Cardiac fibroblast (primary cell): ENCODE measurements around the gene MINDY2.
"Not testable (repeated sequence)": the region's sequence is repeated elsewhere in the genome, so short reads cannot be mapped to it uniquely, and the experiment has no call there.

Experiments
- DNase-seq, 2 donors: peaks; one replicate each; pipeline versions ENCODE4 v3.0.0 to v3.0.0-alpha.2; 2010; ENCODE audit warnings: low read depth in 2 of 2
- H3K4me3 ChIP-seq, 2 donors: replicated peaks in 1 of 2; 1 replicate in 1 of 2; 2 replicates in 1 of 2; pipeline ENCODE4 v1.5.1; 2011; ENCODE audit warnings: low read depth in 2 of 2, low read length in 2 of 2, mild to moderate bottlenecking in 2 of 2, moderate library complexity in 1 of 2
- CTCF ChIP-seq: IDR thresholded peaks from one replicate; pipeline ENCODE4 v1.5.1; 2011; ENCODE audit warnings: low read depth, mild to moderate bottlenecking, low read length, inconsistent platforms

MINDY2 gene

GRCh38 chr15:58797505-58797904 is 26.4 kb downstream of the MINDY2 start:
- no peak for TF ChIP-seq CTCF
- no peak for DNase-seq
- no peak overlapping the region for H3K4me3 ChIP-seq

- peak in 1 of 2 donors; percentile 32 for DNase-seq
- no peak for TF ChIP-seq CTCF
Observed at GRCh38 chr15:58805095-58805494, 34.0 kb downstream of the MINDY2 start.

GRCh38 chr15:58823267-58823666 is 52.2 kb downstream of the MINDY2 start:
- H3K4me3 ChIP-seq, DNase-seq: not testable (repeated sequence)

More at GRCh38 chr15:58805095-58805494, 34.0 kb downstream of the MINDY2 start:
- H3K4me3 ChIP-seq = no peak overlapping the region

- TF ChIP-seq CTCF = no peak
- no peak for DNase-seq
Observed at GRCh38 chr15:58830556-58830955, 59.5 kb downstream of the MINDY2 start.

DNA sequence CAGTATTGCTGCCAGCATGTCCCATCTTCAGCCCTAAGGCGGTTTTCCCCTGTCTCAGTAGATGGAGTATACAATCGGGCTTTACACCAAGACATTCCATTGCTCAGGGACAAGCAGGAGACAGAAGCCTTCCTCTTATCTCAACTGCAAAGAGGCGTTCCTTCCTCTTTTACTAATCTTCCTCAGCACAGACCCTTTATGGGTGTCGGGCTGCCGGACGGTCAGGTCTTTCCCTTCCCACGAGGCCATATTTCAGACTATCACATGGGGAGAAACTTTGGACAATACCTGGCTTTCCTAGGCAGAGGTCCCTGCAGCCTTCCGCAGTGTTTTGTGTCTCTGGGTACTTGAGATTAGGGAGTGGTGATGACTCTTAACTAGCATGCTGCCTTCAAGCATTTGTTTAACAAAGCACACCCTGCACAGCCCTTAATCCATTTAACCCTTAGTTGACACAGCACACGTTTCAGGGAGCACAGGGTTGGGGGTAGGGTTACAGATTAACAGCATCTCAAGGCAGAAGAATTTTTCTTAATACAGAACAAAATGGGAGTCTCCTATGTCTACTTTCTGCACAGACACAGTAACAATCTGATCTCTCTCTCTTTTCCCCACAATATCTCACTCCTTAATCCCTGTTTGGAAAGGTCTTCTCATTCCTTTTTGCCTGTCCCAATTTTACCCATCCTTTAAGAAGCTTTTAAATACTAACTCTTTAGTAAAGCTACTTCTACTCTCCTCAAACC is 62.8 kb downstream of the MINDY2 start:
- not testable (repeated sequence) for DNase-seq, H3K4me3 ChIP-seq

More at GRCh38 chr15:58830556-58830955, 59.5 kb downstream of the MINDY2 start:
- H3K4me3 ChIP-seq = no peak overlapping the region

GRCh38 chr15:58839485-58839884 is 68.4 kb downstream of the MINDY2 start:
- DNase-seq = peak; percentile 27 to 34

GRCh38 chr15:58840048-58840447 is 68.9 kb downstream of the MINDY2 start:
- TF ChIP-seq CTCF = no peak
- H3K4me3 ChIP-seq = no peak overlapping the region
- peak; percentile 75 to 87 for DNase-seq

More at GRCh38 chr15:58839485-58839884, 68.4 kb downstream of the MINDY2 start:
- no peak overlapping the region for H3K4me3 ChIP-seq
- TF ChIP-seq CTCF = peak; percentile 34
